Measurements from ENCODE around the gene TRAF3.

The TRAF3 gene

DNA sequence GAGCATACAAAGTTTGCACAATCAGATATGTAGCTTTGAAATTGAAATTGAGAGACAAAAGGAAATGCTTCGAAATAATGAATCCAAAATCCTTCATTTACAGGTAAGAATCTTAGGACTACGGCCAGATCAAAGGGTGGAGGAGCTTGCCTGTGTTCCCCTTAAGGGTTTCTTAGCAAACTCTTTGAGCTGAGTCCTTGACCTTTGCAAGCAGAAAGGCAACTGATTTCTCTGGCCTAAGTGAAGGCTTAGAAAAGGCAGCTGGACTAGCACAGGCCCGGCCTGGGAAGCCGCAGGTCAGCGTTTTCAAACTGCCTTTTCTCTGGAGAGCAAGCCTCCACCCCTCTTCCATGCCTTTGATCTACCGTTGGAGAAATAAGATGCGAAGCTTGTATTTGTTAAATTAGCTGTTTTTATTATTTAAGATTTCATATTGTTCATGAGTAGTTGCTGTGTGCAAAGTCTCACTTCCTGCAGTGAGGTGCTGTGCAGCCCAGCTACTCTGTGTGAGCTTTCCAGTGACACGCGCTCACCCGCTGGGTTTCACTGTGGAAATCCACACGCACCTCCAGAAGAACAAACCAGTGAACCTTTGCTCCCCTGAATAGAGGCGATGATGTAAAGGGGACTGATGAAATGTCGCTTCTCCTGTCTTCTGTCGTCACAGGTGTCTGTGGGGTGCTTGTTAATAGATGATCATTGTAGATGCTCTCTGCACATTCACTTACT lies 120.2 kb downstream of the TRAF3 start:
- no peak for FAIRE-seq

- no peak for FAIRE-seq
Observed at GRCh38 chr14:102898298-102898697, 121.0 kb downstream of the TRAF3 start.

GRCh38 chr14:102898776-102899515 lies 121.7 kb downstream of the TRAF3 start:
- no peak for FAIRE-seq

DNA sequence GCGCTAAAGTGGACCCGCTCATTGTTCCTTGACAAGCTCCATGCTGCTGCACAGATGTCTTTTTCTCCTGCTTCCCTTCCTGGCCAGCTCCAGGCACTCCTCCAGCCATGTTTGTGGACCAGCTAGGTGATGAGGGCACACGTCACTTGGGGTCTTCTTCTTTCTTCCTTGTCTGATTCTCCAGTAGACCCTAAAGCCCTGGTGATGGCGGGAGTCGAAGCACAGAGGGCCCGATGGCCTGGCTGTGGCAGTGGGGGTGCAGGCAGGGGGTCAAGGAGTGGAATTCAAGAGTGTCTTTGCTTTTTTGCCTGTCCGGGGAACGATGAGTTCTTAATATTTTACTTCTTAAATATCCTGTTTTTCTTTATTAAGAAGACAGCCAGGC lies 122.3 kb downstream of the TRAF3 start:
- FAIRE-seq, result no peak

- FAIRE-seq, result no peak
Observed at GRCh38 chr14:102900631-102901571, 123.7 kb downstream of the TRAF3 start.

DNA sequence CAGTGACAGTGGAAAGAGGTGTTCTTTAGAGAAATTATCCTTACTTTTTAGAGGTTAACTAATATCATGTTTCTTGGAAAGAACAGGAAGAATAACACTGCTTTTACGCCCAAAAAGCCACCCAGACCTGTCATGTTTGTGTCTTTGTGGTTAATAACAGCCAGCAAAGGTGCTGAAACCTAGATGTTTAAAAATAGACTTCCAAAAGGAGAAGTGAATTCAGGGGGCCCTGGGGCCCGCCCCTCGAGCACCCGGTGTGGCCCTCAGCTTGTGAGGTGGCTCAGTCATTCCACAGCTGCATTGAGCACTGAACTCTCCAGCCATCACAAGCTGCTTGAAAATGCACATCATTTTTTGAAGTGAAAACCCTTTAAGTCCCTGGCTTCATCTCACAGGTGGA lies 124.4 kb downstream of the TRAF3 start:
- no peak for FAIRE-seq

DNA sequence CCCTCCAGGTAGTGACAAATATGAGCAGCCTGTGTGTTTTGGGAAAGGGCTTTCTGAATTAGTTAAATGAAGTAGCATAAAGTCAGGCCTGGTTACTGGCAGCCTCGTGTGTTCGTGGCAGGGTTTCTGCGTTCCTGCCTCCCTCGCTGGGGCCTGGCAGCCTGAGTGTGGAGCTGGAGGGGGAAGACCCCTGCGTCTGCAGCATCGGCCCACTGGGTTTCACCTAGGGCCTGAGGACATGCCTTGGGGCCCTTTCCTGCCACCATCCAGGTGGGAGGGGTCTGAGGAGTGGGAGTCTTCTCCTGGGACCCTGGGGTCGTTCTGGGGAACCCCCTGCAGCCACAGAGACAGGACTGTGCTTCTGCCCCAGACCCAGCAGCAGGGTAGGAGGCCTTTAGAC lies 124.8 kb downstream of the TRAF3 start:
- no peak for FAIRE-seq

- FAIRE-seq, result no peak
Observed at GRCh38 chr14:102902523-102903247, 125.4 kb downstream of the TRAF3 start.

DNA sequence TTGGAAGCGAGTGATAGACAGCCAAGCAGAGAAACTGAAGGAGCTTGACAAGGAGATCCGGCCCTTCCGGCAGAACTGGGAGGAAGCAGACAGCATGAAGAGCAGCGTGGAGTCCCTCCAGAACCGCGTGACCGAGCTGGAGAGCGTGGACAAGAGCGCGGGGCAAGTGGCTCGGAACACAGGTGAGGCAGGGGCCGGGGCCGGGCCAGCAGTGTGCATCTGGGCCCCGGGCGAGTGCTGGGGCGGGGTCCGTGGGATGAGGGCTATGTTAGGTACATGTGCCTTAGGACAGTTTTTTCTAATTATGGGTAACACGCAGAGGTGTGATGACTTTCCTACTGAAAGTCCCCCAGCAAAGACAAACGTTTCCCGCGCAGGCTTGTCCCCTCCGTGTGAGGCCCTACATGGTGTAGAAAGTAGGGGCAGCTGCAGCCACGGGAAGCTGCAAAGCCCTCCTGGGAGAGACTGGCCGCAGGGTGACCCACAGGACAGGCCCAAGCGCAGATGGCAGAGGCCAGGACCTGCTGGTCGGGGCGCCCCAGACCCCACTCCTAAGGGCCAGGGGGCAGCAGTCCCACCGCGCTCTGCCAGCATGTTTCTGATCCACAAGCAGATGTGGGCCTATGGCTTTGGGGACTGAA lies 126.1 kb downstream of the TRAF3 start:
- no peak for FAIRE-seq

GRCh38 chr14:102903889-102904512 lies 126.8 kb downstream of the TRAF3 start:
- FAIRE-seq, result no peak

DNA sequence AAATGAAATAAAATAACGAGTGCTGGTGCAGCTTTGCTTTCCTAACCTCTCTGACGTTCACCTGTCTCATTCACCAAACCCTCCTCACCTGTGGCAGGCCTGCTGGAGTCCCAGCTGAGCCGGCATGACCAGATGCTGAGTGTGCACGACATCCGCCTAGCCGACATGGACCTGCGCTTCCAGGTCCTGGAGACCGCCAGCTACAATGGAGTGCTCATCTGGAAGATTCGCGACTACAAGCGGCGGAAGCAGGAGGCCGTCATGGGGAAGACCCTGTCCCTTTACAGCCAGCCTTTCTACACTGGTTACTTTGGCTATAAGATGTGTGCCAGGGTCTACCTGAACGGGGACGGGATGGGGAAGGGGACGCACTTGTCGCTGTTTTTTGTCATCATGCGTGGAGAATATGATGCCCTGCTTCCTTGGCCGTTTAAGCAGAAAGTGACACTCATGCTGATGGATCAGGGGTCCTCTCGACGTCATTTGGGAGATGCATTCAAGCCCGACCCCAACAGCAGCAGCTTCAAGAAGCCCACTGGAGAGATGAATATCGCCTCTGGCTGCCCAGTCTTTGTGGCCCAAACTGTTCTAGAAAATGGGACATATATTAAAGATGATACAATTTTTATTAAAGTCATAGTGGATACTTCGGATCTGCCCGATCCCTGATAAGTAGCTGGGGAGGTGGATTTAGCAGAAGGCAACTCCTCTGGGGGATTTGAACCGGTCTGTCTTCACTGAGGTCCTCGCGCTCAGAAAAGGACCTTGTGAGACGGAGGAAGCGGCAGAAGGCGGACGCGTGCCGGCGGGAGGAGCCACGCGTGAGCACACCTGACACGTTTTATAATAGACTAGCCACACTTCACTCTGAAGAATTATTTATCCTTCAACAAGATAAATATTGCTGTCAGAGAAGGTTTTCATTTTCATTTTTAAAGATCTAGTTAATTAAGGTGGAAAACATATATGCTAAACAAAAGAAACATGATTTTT lies 128.2 kb downstream of the TRAF3 start:
- FAIRE-seq, result no peak

- FAIRE-seq, result no peak
Observed at GRCh38 chr14:102906616-102907302, 129.5 kb downstream of the TRAF3 start.

GRCh38 chr14:102907303-102907844 lies 130.1 kb downstream of the TRAF3 start:
- no peak for FAIRE-seq

- no peak for FAIRE-seq
Observed at GRCh38 chr14:102907980-102908730, 130.9 kb downstream of the TRAF3 start.

- FAIRE-seq, result no peak
Observed at GRCh38 chr14:102908766-102909455, 131.7 kb downstream of the TRAF3 start.

GRCh38 chr14:102909462-102909861 lies 132.2 kb downstream of the TRAF3 start:
- FAIRE-seq, result no peak

DNA sequence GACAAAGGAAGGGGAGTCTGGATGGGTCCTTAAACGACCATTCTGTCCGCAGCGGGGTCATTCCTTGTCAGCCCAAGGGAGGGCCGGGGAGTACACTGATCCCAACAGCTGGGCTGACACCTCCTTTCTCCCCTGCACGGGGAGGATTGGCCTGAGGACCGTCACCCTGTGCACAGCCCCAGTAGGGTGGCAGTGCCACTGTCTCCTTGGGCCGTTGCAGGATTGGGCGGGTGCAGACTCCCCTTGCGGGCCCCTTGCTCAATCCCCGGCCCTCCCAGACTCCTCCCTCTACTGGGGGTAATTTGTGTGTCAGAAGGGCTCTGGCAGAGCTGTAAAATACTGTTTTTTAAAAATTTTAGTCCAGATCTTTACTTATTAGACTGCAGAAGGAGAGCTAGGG lies 132.7 kb downstream of the TRAF3 start:
- FAIRE-seq, result no peak

GRCh38 chr14:102910442-102910841 lies 133.2 kb downstream of the TRAF3 start:
- no peak for FAIRE-seq

Measured in endometrium (tissue), 2 donors.